Measurements from ENCODE around the gene CCP110.

CCP110 gene

GRCh38 chr16:19555186-19555937 lies 31.6 kb downstream of the CCP110 start, which contains the start of gene VPS35L:
Gene VPS35L (plus strand): TSS chr16:19555703. CDS start chr16:19555730, 27 bp downstream.
- DNase-seq = peak; percentile 89 to 98 (median 96)

GRCh38 chr16:19555938-19556771 lies 32.4 kb downstream of the CCP110 start:
- peak in 2 of 3 experiments; percentile 3 to 72 for DNase-seq

- DNase-seq = peak; percentile 16 to 73 (median 34)
These were observed 35.6 kb downstream of the CCP110 start for GRCh38 chr16:19559242-19559910.

GRCh38 chr16:19560078-19560477 lies 36.3 kb downstream of the CCP110 start:
- DNase-seq = no peak

GRCh38 chr16:19563377-19563776 lies 39.6 kb downstream of the CCP110 start:
- DNase-seq = no peak

- no peak for DNase-seq
These were observed 42.6 kb downstream of the CCP110 start for GRCh38 chr16:19566362-19566761.

- no peak for DNase-seq
These were observed 43.8 kb downstream of the CCP110 start for GRCh38 chr16:19567560-19567959.

- DNase-seq = no peak
These were observed 50.3 kb downstream of the CCP110 start for GRCh38 chr16:19573997-19574396.

- DNase-seq = no peak
These were observed 50.9 kb downstream of the CCP110 start for GRCh38 chr16:19574615-19575014.

- DNase-seq = no peak
These were observed 54.7 kb downstream of the CCP110 start for GRCh38 chr16:19578378-19578971.

GRCh38 chr16:19582050-19582831 lies 58.5 kb downstream of the CCP110 start:
- no peak for DNase-seq

- DNase-seq = peak in 2 of 3 experiments; percentile 4 to 51
These were observed 60.0 kb downstream of the CCP110 start for GRCh38 chr16:19583665-19584300.

- no peak for DNase-seq
These were observed 64.9 kb downstream of the CCP110 start for GRCh38 chr16:19588661-19589060.

- DNase-seq = no peak
These were observed 65.4 kb downstream of the CCP110 start for GRCh38 chr16:19589106-19589505.

GRCh38 chr16:19589771-19590302 lies 66.1 kb downstream of the CCP110 start:
- no peak for DNase-seq

- DNase-seq = no peak
These were observed 71.5 kb downstream of the CCP110 start for GRCh38 chr16:19595043-19595767.

- DNase-seq = no peak
These were observed 75.2 kb downstream of the CCP110 start for GRCh38 chr16:19598805-19599510.

GRCh38 chr16:19599968-19600716 lies 76.4 kb downstream of the CCP110 start:
- DNase-seq = no peak
